Urinary bladder (tissue), 4 donors: ENCODE measurements around the gene PAN2. TPM values are rescaled to one million over a fixed set of nuclear protein-coding genes. Genes with fewer than 3 reads are reported as not detected.
"Not testable (repeated sequence)": the region's sequence is repeated elsewhere in the genome, so short reads cannot be mapped to it uniquely, and the experiment has no call there.

Source experiments
- DNase-seq: peaks from one replicate; pipeline ENCODE4 v3.0.0-alpha.2; 2015; ENCODE audit errors: extremely low spot score
- H3K27ac ChIP-seq: one replicate; pipeline ENCODE4 v1.5.1; 2013; ENCODE audit warnings: low read depth, mild to moderate bottlenecking, moderate library complexity
- H3K36me3 ChIP-seq: one replicate; pipeline ENCODE4 v1.6.1; 2013; ENCODE audit warnings: mild to moderate bottlenecking, moderate library complexity; ENCODE audit not compliant: insufficient read depth
- H3K4me1 ChIP-seq: one replicate; pipeline ENCODE4 v1.6.1; 2013; ENCODE audit warnings: mild to moderate bottlenecking, moderate library complexity; ENCODE audit not compliant: insufficient read depth
- H3K4me3 ChIP-seq: one replicate; pipeline ENCODE4 v1.5.1; 2013; ENCODE audit warnings: low read depth, low read length
- WGBS: extraction: QIAGEN DNeasy Blood & Tissue Kit; methylation state at CpG from one replicate; pipeline ENCODE4 v1.1.7; 2013; 5-methylcytosine and 5-hydroxymethylcytosine counted together
- polyA plus RNA-seq: library from polyadenylated mRNA; stranded (reverse); fragments of 200-250 nt; gene quantifications from one replicate; pipeline ENCODE4 v1.2.3, GENCODE V29; 2013
- total RNA-seq: library from RNA; depleted of rRNA; stranded (reverse); fragments of >200 nt; gene quantifications from one replicate; pipeline ENCODE4 v1.2.3, GENCODE V29; 2014
- donor health status: healthy with polysubstance abuse.
- donor health status: healthy.

PAN2 gene
- total and polyA plus RNA-seq, 2 donors = 31.1 to 64.7 TPM

DNA sequence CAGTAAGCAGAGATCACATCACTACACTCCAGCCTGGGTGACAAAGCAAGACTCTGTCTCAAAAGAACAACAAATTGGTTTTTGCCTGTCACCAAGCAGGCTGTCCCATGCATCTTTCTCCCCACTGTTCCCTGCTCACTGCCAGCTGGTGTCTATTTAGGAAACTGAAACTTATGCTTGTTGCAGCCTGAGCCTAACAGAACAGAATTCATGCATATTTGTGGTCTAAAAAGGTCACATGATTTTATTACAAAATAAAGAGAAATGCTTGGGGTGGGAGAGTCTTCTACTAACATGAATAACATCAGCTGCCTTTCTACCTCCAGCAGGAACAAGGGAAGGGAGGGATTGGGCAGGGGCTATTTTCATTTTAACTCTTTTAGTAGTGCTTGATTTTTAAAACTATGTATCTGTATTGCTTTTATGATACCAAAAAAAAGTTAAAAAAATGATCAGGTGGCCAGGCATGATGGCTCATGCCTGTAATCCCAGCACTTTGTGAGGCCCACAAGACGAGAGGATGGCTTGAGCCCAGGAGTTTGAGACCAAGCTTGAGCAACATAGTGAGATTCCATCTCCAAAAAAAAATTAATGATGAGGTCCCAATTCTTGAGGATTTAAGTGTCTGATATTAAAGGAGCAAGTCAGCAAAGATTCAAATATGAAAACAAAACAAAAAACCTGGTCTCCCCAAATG lies 25.2 kb upstream of the PAN2 start:
- no peaks in the 10 kb centered on the region for H3K4me1 ChIP-seq
- H3K27ac ChIP-seq = no peak overlapping the region
- H3K4me3 ChIP-seq = peak overlapping the region; percentile 54
- H3K36me3 ChIP-seq = peaks cover 11% of the 10 kb centered on the region
- 3% methylated on average over 1 of the region's 1 CpG for WGBS
- no peak for DNase-seq

DNA sequence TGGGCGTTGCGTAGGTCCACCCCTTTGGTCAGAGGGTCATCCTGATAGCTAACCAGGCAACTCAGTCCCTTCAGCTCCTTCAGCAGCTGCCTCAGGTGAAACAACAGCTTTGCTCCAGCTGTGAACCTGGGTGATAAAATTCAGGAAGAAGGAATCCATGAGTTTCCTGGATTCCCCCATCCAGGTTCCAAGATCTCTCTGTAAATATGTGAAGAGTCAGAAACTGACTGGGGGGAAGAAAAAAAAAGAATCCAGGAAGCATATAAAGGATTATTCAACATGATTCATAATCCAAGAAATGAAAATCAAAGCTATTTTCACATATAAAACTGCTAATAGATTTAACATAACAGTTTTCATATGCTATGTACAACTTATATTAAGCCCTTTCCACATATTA lies 17.5 kb upstream of the PAN2 start:
- WGBS = 97% methylated on average over 2 of the region's 2 CpGs
- H3K4me3 ChIP-seq = no peak overlapping the region
- no peaks in the 10 kb centered on the region for H3K4me1 ChIP-seq
- no peak for DNase-seq
- no peak overlapping the region for H3K27ac ChIP-seq
- peaks cover 18% of the 10 kb centered on the region for H3K36me3 ChIP-seq

DNA sequence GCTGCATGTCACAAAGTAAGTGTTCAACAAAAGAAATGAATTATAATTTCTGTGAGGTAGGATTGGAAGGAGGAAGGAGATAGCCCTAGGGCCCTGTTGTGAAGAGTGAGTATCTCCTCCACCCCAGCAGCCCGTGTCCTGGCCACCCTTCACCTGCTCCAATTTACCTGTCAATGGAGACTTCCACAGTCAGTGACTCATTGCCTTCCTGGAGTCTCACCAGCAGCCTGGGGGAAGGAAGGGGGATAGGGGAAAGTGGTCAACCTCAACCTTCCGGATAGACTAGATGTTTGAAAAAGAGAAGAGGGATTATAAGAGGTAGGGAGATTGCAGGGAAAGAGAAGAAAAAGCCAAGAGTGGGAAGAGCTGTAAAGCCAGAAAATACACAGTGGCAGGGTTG lies 16.9 kb upstream of the PAN2 start:
- no peaks in the 10 kb centered on the region for H3K4me1 ChIP-seq
- peaks cover 18% of the 10 kb centered on the region for H3K36me3 ChIP-seq
- H3K27ac ChIP-seq = no peak overlapping the region
- WGBS = 91% methylated on average over 2 of the region's 2 CpGs
- no peak for DNase-seq
- H3K4me3 ChIP-seq = no peak overlapping the region

DNA sequence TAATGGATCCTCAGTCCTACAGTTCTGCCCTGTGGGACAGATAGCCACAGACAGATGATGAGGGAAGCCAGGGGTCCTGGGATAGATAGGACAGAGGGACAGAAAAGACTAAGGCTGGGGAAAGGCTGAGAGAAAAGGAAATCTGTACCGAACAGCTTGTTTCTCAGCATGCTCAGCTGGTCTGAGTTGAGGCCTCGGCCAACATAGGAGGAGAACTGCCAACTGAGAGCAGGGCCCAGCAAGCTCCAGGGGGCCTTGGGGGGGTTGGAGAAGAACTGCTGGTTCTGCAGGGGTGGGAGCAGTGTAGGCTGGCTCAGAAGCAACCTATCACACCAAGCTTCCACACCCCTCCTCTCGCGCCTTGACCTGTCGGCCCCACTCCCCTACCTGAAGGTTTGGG lies 15.0 kb upstream of the PAN2 start:
- Histone ChIP-seq H3K4me3 (no peak overlapping the region), H3K36me3 (peaks cover 6% of the 10 kb centered on the region), H3K27ac (no peak overlapping the region), H3K4me1 (no peaks in the 10 kb centered on the region)
- WGBS = 94% methylated on average over 5 of the region's 5 CpGs
- no peak for DNase-seq

DNA sequence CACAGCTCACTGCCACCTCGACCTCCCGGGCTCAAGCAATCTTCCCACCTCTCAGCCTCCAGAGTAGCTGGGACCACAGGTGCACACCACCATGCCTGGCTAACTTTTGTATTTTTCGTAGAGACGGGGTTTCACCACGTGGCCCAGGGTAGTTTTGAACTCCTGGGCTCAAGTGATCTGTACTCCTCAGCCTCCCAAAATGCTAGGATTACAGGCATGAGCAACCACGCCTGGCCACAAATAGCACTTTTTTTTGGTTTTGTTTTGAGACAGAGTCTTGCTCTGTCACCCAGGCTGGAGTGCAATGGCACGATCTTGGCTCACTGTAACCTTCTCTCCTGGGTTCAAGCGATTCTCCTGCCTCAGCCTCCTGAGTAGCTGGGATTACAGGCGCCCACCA lies 13.5 kb upstream of the PAN2 start:
- DNase-seq, H3K36me3 ChIP-seq, H3K4me3 ChIP-seq, H3K27ac ChIP-seq, H3K4me1 ChIP-seq: not testable (repeated sequence)
- 93% methylated on average over 9 of the region's 9 CpGs for whole genome bisulfite sequencing

DNA sequence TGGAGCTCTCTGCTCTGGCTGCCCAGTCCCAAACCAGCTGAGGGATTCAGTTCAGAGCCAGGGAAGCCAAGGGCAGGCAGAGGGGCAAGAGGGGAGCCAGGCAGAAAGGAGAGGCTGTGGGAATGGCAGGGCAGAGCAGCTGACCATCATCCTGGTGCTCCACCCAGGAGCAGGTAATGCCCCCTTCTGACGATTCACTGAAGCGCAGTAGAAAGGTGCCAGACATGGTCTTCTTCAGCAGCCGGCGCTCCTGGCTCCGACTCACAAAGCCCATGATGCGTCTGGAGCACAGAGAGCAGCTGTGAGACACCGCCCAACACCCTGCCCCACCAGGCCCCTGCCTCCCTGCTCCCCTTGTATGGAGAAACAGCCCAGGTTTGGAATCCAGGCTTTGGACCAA lies 12.9 kb upstream of the PAN2 start:
- Histone ChIP-seq H3K4me1 (no peaks in the 10 kb centered on the region), H3K4me3 (no peak overlapping the region), H3K36me3 (peaks cover 6% of the 10 kb centered on the region), H3K27ac (no peak overlapping the region)
- WGBS = 73% methylated on average over 7 of the region's 7 CpGs
- DNase-seq = no peak

DNA sequence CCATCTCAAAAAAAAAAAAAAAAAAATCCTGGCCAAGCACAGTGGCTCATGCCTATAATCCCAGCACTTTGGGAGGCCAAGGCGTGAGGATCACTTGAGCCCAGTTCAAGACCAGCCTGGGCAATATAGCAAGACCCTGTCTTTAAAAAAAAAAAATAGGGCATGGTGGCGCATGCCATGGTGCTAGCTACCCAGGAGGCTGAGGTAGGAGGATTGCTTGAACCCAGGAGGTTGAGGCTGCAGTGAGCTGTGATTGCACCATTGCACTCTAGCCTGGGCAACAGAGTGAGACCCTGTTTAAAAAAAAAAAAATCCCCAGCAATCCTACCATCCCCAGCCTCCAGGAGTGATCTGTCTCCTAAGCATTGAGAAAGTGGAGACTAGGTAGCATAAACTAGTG lies 8.5 kb upstream of the PAN2 start:
- H3K36me3 ChIP-seq, H3K4me3 ChIP-seq, H3K4me1 ChIP-seq, H3K27ac ChIP-seq, DNase-seq: not testable (repeated sequence)
- 97% methylated on average over 2 of the region's 2 CpGs for WGBS

DNA sequence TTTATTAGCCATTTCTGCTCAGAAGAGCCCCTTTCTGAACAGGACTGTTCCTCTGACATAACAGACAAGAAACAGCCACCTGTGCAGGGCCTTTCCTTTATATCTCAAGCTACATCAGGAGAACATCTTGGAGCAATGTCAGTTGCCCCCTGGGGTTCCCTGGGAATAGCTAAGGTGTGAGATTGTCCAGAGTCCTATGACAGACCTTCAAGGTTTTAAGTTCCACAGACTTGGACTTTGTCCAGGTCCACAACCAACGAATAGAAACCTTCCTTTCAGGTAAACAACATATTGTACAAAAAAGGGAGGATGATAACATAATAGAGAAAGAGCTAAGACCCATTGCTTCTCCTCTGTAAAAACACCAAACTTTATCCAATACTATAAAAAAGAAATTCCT lies 7.8 kb upstream of the PAN2 start:
- Histone ChIP-seq H3K4me1 (no peaks in the 10 kb centered on the region), H3K4me3 (no peak overlapping the region), H3K36me3 (no peaks in the 10 kb centered on the region), H3K27ac (no peak overlapping the region)
- WGBS = 24% methylated on average over 1 of the region's 1 CpG
- no peak for DNase-seq

DNA sequence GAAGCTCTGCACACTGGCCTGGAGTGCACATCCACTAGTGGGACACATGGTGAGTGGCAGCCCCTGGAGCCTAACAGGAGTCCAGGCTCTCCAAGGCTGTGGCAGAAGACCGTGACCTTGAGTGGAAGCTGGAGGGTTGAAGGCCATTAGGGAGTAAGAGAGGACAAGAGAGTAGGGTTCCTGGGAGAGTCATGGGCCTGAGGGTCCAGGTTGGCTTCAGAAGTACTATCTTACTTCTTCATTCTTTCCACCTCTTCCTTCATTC lies 5.3 kb upstream of the PAN2 start:
- H3K36me3 ChIP-seq = no peaks in the 10 kb centered on the region
- peak overlapping the region; percentile 31 for H3K27ac ChIP-seq
- no peaks in the 10 kb centered on the region for H3K4me1 ChIP-seq
- WGBS = 85% methylated on average over 1 of the region's 1 CpG
- no peak for DNase-seq
- H3K4me3 ChIP-seq = no peak overlapping the region

DNA sequence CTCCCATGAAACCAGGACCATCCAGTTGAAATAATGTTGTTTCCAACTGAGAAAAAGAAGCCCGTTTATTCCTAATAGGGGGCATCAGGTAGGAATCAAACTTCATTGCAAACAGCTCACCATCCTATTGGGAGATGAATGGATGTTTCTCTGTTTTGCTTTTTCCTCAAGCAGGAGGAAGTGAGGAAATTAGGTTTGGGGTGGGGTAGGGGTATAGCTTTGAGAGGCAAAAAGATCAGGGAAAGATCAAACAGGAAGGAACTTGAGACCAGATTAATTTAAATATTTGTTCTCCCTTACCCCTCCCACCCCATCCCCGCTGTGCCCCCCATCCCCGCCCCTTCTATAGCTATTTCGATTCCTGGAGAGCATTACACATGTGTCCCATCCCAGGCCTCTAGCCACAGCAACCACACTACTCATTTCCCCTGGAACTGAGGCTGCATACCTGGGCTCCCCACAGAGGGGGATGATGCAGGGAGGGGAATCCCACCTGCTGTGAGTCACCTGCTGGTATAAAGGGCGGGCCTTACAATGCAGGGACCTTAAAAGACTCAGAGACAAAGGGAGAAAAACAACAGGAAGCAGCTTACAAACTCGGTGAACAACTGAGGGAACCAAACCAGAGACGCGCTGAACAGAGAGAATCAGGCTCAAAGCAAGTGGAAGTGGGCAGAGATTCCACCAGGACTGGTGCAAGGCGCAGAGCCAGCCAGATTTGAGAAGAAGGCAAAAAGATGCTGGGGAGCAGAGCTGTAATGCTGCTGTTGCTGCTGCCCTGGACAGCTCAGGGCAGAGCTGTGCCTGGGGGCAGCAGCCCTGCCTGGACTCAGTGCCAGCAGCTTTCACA lies 4.7 kb upstream of the PAN2 start, which contains the start of gene IL23A:
Gene IL23A (plus strand): TSS at position 577 of the 850 bp plus-strand sequence. CDS start 161 bp downstream, at position 738.
- H3K4me3 ChIP-seq = no peak within 1 kb of the TSS
- WGBS = 26% methylated on average over 9 of the region's 9 CpGs

DNA sequence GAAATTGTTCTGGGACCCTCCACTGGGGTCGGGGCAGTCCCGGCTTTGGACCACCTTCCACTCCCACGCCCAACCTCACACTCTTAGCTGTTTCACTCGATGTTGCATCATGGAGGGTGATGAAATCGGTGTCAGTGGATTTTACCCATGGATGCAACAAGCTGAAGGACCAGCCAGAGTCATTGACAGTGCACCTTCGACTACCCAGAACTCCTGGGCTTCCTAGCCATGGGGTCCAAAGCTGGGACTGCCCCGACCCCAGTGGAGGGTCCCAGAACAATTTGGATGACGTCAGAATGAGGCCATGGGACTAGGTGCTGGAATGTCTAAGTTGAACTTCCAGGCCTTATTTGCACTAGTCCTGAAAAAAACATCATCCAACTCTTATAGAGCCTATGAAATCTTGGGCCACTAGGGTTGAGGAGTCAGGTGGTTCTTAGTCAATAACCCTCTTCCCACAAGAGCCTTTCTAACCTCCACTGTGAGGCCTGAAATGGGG lies 4.0 kb upstream of the PAN2 start:
- no peak for DNase-seq
- 84% methylated on average over 8 of the region's 8 CpGs for WGBS
- H3K27ac ChIP-seq = no peak overlapping the region

More for the DNA sequence above, 4.7 kb upstream of the PAN2 start, which contains the start of gene IL23A:
- H3K4me1 ChIP-seq = no peaks in the 10 kb centered on the region
- no peak for DNase-seq
- H3K36me3 ChIP-seq = no peaks in the 10 kb centered on the region
- H3K27ac ChIP-seq = peak within 1 kb of the TSS; percentile 31

DNA sequence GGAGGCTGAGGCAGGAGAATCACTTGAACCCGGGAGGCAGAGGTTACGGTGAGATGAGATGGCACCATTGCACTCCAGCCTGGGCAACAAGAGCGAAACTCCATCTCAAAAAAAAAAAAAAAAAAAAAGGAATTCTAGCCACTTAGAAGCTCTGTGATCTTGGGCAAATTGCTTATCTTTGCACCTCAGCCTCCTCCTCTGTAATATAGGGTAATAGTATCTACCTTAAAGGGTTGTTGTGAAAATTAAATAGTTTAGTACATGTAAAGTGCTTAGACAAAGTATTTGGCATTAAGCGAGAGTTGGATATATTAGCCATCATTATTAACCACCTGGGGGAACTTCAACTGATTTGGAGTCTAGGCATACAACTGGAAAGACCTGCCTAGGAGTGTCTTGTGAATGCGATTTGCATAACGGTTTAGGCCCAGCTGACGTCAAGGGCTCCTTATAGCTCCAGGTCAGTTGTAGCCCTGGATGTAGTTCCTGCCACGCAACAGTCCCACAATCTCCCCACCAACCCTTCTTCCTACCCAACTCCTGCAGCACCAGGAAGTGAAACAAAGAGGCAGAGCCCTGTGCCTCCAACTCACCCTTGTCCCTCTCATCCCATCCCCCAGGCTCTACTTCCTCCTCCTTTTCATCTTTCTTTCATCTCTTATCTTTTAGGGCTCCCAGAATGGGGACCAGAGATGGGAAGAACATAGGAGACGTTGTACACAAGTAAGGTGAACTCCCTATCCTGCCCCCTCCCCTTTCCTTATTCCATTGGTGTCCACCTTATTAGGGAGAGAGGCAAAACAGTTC lies 2.8 kb upstream of the PAN2 start:
- DNase-seq = no peak
- H3K4me1 ChIP-seq = peaks cover 2% of the 10 kb centered on the region
- WGBS = 83% methylated on average over 9 of the region's 9 CpGs
- no peaks in the 10 kb centered on the region for H3K36me3 ChIP-seq
- H3K27ac ChIP-seq = no peak overlapping the region
- H3K4me3 ChIP-seq = no peak overlapping the region

More for the DNA sequence above, 4.0 kb upstream of the PAN2 start:
- Histone ChIP-seq H3K36me3 (no peaks in the 10 kb centered on the region), H3K4me3 (no peak overlapping the region), H3K4me1 (peaks cover 1% of the 10 kb centered on the region)

DNA sequence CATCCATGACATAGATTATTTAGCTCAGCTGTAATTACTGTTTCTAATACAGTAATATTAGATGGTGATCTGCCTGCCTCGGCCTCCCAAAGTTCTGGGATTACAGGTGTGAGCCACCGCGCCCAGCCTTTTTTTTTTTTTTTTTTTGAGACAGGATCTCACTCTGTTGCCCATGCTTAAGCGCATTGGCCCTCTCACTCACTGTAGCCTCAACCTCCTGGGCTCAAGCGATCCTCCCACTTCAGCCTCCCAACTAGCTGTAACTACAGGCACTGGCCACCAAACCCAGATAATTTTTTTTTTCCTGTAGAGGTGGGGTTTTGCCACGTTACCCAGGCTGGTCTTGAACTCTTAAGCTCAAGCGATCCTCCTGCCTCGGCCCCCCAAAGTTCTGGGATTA lies 1.7 kb upstream of the PAN2 start:
- DNase-seq, H3K27ac ChIP-seq, H3K4me3 ChIP-seq, H3K4me1 ChIP-seq, H3K36me3 ChIP-seq: not testable (repeated sequence)
- 96% methylated on average over 8 of the region's 8 CpGs for WGBS
